Measurements from ENCODE around the gene ANAPC13. TPM values are rescaled to one million over a fixed set of nuclear protein-coding genes. Genes with fewer than 3 reads are reported as not detected.

Gene ANAPC13
- total and polyA plus RNA-seq, 10 of the 15 experiments (the other 5 are each of a cell fraction or from before 2014, with no cell fraction given): 34.9 to 139 (median 83.0) TPM

DNA sequence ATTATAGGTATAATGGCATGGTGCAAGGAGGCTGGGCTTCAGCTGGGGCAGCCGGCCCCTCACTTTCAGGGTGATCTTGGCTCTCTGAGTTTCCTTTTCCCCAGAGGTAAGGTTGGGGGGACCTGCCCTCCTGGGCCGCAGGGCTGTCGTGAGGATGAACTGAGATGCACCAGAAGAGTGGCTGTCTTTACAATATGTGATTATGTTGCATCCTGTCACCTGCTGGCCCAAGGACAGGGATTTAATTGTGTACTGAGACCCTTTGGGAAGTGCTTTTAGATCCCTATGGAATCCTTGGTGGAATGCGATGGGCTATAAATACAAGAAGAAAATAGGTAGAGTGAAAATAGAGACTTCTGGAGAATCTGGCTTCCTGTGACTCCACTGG, 22.1 kb downstream of the ANAPC13 start:
- H3K9ac ChIP-seq (ENCODE audit: control insufficient read depth, insufficient read depth, low read length): no peak overlapping the region
- H3K27ac ChIP-seq (ENCODE audit: control insufficient read depth, insufficient read depth): no peak overlapping the region
- H3K9me3 ChIP-seq (replicated peaks; ENCODE audit: control insufficient read depth, insufficient read depth, low read length): no peaks in the 10 kb centered on the region
- SMC1A ChIA-PET (ENCODE audit: uncharacterized antibody, unreplicated experiment): no interaction called here
- DNase-seq (ENCODE audit: low read depth, low spot score) (no peak), ATAC-seq (no peak), FAIRE-seq (no peak)
- intact Hi-C loops (cut with micrococcal nuclease; ENCODE audit: unreplicated experiment) (no loop called here), in situ Hi-C loops (cut with MboI) (no loop called here)
- CTCF ChIA-PET: no interaction called here
- H3K4me1 ChIP-seq (ENCODE audit: control insufficient read depth, insufficient read depth, low read length): no peaks in the 10 kb centered on the region
- H3K79me2 ChIP-seq (ENCODE audit: control insufficient read depth, insufficient read depth, low read length): no peaks in the 10 kb centered on the region
- no peaks in the 10 kb centered on the region for H3K36me3 ChIP-seq (ENCODE audit: control insufficient read depth in 2 of 2, insufficient read depth in 2 of 2, low read length in 1 of 2)
- H3K4me3 ChIP-seq: no peak overlapping the region
- POLR2A ChIA-PET: no interaction called here
- no peaks in the 10 kb centered on the region for H4K20me1 ChIP-seq (ENCODE audit: control insufficient read depth, insufficient read depth)
- no peak for TF ChIP-seq HDAC6 (IDR thresholded peaks at IDR 0.05; ENCODE audit: unreplicated experiment)
- TF ChIP-seq, protein P1, sequence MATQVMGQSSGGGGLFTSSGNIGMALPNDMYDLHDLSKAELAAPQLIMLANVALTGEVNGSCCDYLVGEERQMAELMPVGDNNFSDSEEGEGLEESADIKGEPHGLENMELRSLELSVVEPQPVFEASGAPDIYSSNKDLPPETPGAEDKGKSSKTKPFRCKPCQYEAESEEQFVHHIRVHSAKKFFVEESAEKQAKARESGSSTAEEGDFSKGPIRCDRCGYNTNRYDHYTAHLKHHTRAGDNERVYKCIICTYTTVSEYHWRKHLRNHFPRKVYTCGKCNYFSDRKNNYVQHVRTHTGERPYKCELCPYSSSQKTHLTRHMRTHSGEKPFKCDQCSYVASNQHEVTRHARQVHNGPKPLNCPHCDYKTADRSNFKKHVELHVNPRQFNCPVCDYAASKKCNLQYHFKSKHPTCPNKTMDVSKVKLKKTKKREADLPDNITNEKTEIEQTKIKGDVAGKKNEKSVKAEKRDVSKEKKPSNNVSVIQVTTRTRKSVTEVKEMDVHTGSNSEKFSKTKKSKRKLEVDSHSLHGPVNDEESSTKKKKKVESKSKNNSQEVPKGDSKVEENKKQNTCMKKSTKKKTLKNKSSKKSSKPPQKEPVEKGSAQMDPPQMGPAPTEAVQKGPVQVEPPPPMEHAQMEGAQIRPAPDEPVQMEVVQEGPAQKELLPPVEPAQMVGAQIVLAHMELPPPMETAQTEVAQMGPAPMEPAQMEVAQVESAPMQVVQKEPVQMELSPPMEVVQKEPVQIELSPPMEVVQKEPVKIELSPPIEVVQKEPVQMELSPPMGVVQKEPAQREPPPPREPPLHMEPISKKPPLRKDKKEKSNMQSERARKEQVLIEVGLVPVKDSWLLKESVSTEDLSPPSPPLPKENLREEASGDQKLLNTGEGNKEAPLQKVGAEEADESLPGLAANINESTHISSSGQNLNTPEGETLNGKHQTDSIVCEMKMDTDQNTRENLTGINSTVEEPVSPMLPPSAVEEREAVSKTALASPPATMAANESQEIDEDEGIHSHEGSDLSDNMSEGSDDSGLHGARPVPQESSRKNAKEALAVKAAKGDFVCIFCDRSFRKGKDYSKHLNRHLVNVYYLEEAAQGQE (IDR thresholded peaks at IDR 0.05; ENCODE audit: low read depth, low read length): no peak
- no peak for TF ChIP-seq TCF7 (IDR thresholded peaks at IDR 0.05; ENCODE audit: borderline replicate concordance)
- TF ChIP-seq ZBTB11 (CRISPR knock-in tag; IDR thresholded peaks at IDR 0.05): no peak
- no peak for TF ChIP-seq POU2F2 (IDR thresholded peaks at IDR 0.05; ENCODE audit: borderline replicate concordance, low read depth, low read length)
- no peak for TF ChIP-seq PAX5 (IDR thresholded peaks at IDR 0.05; ENCODE audit: borderline replicate concordance, low read depth, low read length)
- no peak for TF ChIP-seq ZNF217 (IDR thresholded peaks at IDR 0.05)
- no peak for TF ChIP-seq YY1 (IDR thresholded peaks at IDR 0.05; ENCODE audit: low read depth, low read length)
- TF ChIP-seq SPI1 (IDR thresholded peaks at IDR 0.05; ENCODE audit: borderline replicate concordance, insufficient read depth, low read depth, low read length): no peak
- no peak for TF ChIP-seq GATAD2B (conservative IDR thresholded peaks at IDR 0.05; ENCODE audit: low read depth)
- TF ChIP-seq TAF1 (IDR thresholded peaks at IDR 0.05; ENCODE audit: borderline replicate concordance, low read depth, low read length): no peak
- no TSS peak for BruUV-seq (replicated peaks)
- H3K4me2 ChIP-seq (ENCODE audit: control insufficient read depth, insufficient read depth): no peak overlapping the region
- H3K27me3 ChIP-seq (replicated peaks in 1 of 2; ENCODE audit: control insufficient read depth in 2 of 2, insufficient read depth in 2 of 2, low read length in 1 of 2): peaks cover 0 to 2% of the 10 kb centered on the region in 2 experiments; a peak in 1 of 4 replicates
- 98% methylated on average over 4 of the region's 4 CpGs for WGBS (ENCODE audit: insufficient coverage, insufficient replicate concordance, low lambda C conversion rate, missing lambda C conversion rate)
- no peak overlapping the region for H2AFZ ChIP-seq (ENCODE audit: control insufficient read depth, low read depth, low read length)
- RAD21 ChIA-PET (ENCODE audit: unreplicated experiment): no interaction called here
